PC-3 (cell line): ENCODE data around the gene PIK3R5. TPM values are rescaled to one million over a fixed set of nuclear protein-coding genes. Genes with fewer than 3 reads are reported as not detected.

Source experiments
- ATAC-seq: fragments of 200-7000 bp; cut with Tn5 transposase; 2 replicates; pipeline ENCODE4 v1.9.1; 2020; ENCODE audit warnings: mild to moderate bottlenecking, moderate library complexity
- BruUV-seq: library from RNA; stranded (reverse); fragments of 400-500 nt; replicated peaks from 2 replicates; lab custom pipeline; 2021; lab: Mats Ljungman, UMichigan
- CTCF ChIA-PET: fragments of 300-600 bp; sonication (Branson Sonifier 250); formaldehyde crosslinking; loops from one replicate; lab custom pipeline; 2022; ENCODE audit warnings: antibody characterized with exemption; lab: Charles Lee
- POLR2A ChIA-PET: fragments of 300-600 bp; sonication (Branson Sonifier 250); formaldehyde crosslinking; loops from one replicate; lab custom pipeline; 2022; ENCODE audit warnings: antibody characterized with exemption; ENCODE audit not compliant: unreplicated experiment; lab: Charles Lee
- DNase-seq: peaks from one replicate; pipeline ENCODE4 v3.0.0-alpha.2; 2015
- H2AFZ ChIP-seq: fragments of 300-600 bp; sonication (generic); 2 replicates; pipeline ENCODE4 v1.6.0; 2016; ENCODE audit warnings: antibody characterized with exemption, low read length
- H3F3A ChIP-seq: fragments of 300-600 bp; sonication (generic); one replicate; pipeline ENCODE4 v1.6.0; 2017; ENCODE audit warnings: antibody characterized with exemption, low read length, control low read depth, mild to moderate bottlenecking; ENCODE audit not compliant: unreplicated experiment
- H3K27ac ChIP-seq: fragments of 300-600 bp; sonication (generic); 2 replicates; pipeline ENCODE4 v1.5.1; 2016; ENCODE audit warnings: mild to moderate bottlenecking, low read length
- H3K27me3 ChIP-seq: fragments of 300-600 bp; sonication (generic); 2 replicates; pipeline ENCODE4 v1.6.1; 2016; ENCODE audit warnings: low read length, mixed read lengths
- H3K36me3 ChIP-seq: fragments of 300-600 bp; sonication (generic); 2 replicates; pipeline ENCODE4 v1.6.1; 2016; ENCODE audit warnings: low read depth, mixed run types, low read length, mixed read lengths
- H3K4me1 ChIP-seq: fragments of 300-600 bp; sonication (generic); 2 replicates; pipeline ENCODE4 v1.5.1; 2016; ENCODE audit warnings: low read length; ENCODE audit not compliant: insufficient read depth
- H3K4me2 ChIP-seq: fragments of 300-600 bp; sonication (generic); 2 replicates; pipeline ENCODE4 v1.6.0; 2016; ENCODE audit warnings: low read length
- H3K4me3 ChIP-seq: fragments of 300-600 bp; sonication (generic); 2 replicates; pipeline ENCODE4 v1.5.1; 2016; ENCODE audit warnings: mild to moderate bottlenecking, low read length, mixed read lengths
- H3K79me2 ChIP-seq: fragments of 300-600 bp; sonication (generic); 2 replicates; pipeline ENCODE4 v1.6.1; 2017; ENCODE audit warnings: low read length, mixed read lengths
- H3K9ac ChIP-seq: fragments of 300-600 bp; sonication (generic); 2 replicates; pipeline ENCODE4 v1.6.0; 2016; ENCODE audit warnings: mild to moderate bottlenecking, low read length
- H3K9me2 ChIP-seq: fragments of 300-600 bp; sonication (generic); replicated peaks from 2 replicates; pipeline ENCODE4 v1.6.1; 2016; ENCODE audit warnings: mixed run types, low read length, mixed read lengths
- H3K9me3 ChIP-seq: fragments of 300-600 bp; sonication (generic); 2 replicates; pipeline ENCODE4 v1.6.1; 2016; ENCODE audit warnings: low read length, mixed read lengths
- H4K20me1 ChIP-seq: fragments of 300-600 bp; sonication (generic); 2 replicates; pipeline ENCODE4 v1.6.1; 2016; ENCODE audit warnings: low read length, mixed read lengths
- CTCF ChIP-seq: fragments of 300-600 bp; sonication (generic); conservative IDR thresholded peaks from 2 replicates; pipeline ENCODE4 v1.5.1; 2017; ENCODE audit warnings: antibody characterized with exemption, low read depth, mild to moderate bottlenecking, low read length
- EZH2 ChIP-seq: fragments of 300-600 bp; sonication (generic); IDR thresholded peaks from one replicate; pipeline ENCODE4 v1.6.1; 2017; ENCODE audit warnings: antibody characterized with exemption, mild to moderate bottlenecking, low read length; ENCODE audit not compliant: unreplicated experiment
- EZH2phosphoT487 ChIP-seq: fragments of 300-600 bp; sonication (generic); IDR thresholded peaks from 2 replicates; pipeline ENCODE4 v1.6.1; 2018; ENCODE audit warnings: mild to moderate bottlenecking, antibody characterized with exemption, low read length, borderline replicate concordance
- intact Hi-C: fragments of 100-400 bp; cut with micrococcal nuclease; formaldehyde crosslinking; loops from 2 replicates; pipeline ENCODE4 v1.9.0; 2023
- total RNA-seq: library from RNA; depleted of rRNA; stranded (reverse); fragments of >200 nt; gene quantifications from 2 replicates; pipeline ENCODE4 v1.2.3, GENCODE V29; 2014

The PIK3R5 gene
- total RNA-seq, 1 experiment from 2014 or later: not detected

- H3K9ac ChIP-seq: no peak overlapping the region
- no TSS peak for BruUV-seq
- H3K36me3 ChIP-seq: no peaks in the 10 kb centered on the region
- intact Hi-C loops: no loop called here
- no peaks in the 10 kb centered on the region for H3K79me2 ChIP-seq
- no peak overlapping the region for H3K27ac ChIP-seq
- H3K4me1 ChIP-seq: peaks cover 9% of the 10 kb centered on the region
- DNase-seq: peak; percentile 11
- no peaks in the 10 kb centered on the region for H4K20me1 ChIP-seq
- H3K9me2 ChIP-seq: no peaks in the 10 kb centered on the region
- TF ChIP-seq EZH2 (no peak), EZH2phosphoT487 (no peak), CTCF (no peak)
- no peak for ATAC-seq
- H2AFZ ChIP-seq: no peak overlapping the region
- 0 out of 2 replicates have a peak, but pooled peaks cover 3% of the 10 kb centered on the region for H3K27me3 ChIP-seq
- H3K9me3 ChIP-seq: no peaks in the 10 kb centered on the region
- no peak overlapping the region for H3K4me3 ChIP-seq
- H3F3A ChIP-seq: no peaks in the 10 kb centered on the region
- CTCF ChIA-PET: interaction anchor here (0.7 kb wide), 1 partner anchor 76 kb away, joined by 3 read pairs; no protein-coding TSS in a partner anchor
- POLR2A ChIA-PET: no interaction called here
- H3K4me2 ChIP-seq: no peak overlapping the region
Measured at GRCh38 chr17:8918807-8919465, 46.6 kb downstream of the PIK3R5 start.

- no peak overlapping the region for H2AFZ ChIP-seq
- H3K4me2 ChIP-seq: no peak overlapping the region
- no peak overlapping the region for H3K27ac ChIP-seq
- no peak overlapping the region for H3K4me3 ChIP-seq
- H4K20me1 ChIP-seq: no peaks in the 10 kb centered on the region
- ChIA-PET POLR2A (no interaction called here), CTCF (no interaction called here)
- H3K36me3 ChIP-seq: no peaks in the 10 kb centered on the region
- no peaks in the 10 kb centered on the region for H3K9me3 ChIP-seq
- no peaks in the 10 kb centered on the region for H3F3A ChIP-seq
- ATAC-seq (no peak), DNase-seq (no peak)
- BruUV-seq: no TSS peak
- intact Hi-C loops: no loop called here
- TF ChIP-seq CTCF (no peak), EZH2 (no peak), EZH2phosphoT487 (no peak)
- H3K79me2 ChIP-seq: no peaks in the 10 kb centered on the region
- H3K9me2 ChIP-seq: no peaks in the 10 kb centered on the region
- peaks cover 9% of the 10 kb centered on the region for H3K4me1 ChIP-seq
- H3K27me3 ChIP-seq: 0 out of 2 replicates have a peak, but pooled peaks cover 3% of the 10 kb centered on the region
- no peak overlapping the region for H3K9ac ChIP-seq
Measured at GRCh38 chr17:8916466-8916865, 49.0 kb downstream of the PIK3R5 start.

GRCh38 chr17:8914554-8914953, 51.0 kb downstream of the PIK3R5 start:
- Histone ChIP-seq H3K27me3 (peaks cover 8% of the 10 kb centered on the region), H3K9me3 (no peaks in the 10 kb centered on the region), H3K4me2 (no peak overlapping the region), H3F3A (no peaks in the 10 kb centered on the region), H3K36me3 (no peaks in the 10 kb centered on the region), H3K4me1 (peaks cover 9% of the 10 kb centered on the region), H3K27ac (no peak overlapping the region), H2AFZ (no peak overlapping the region), H4K20me1 (no peaks in the 10 kb centered on the region), H3K9me2 (no peaks in the 10 kb centered on the region), H3K79me2 (no peaks in the 10 kb centered on the region), H3K4me3 (no peak overlapping the region), H3K9ac (no peak overlapping the region)
- intact Hi-C loops: no loop called here
- BruUV-seq: no TSS peak
- CTCF ChIA-PET: no interaction called here
- POLR2A ChIA-PET: no interaction called here
- TF ChIP-seq EZH2phosphoT487: no peak
- TF ChIP-seq EZH2: no peak
- no peak for TF ChIP-seq CTCF
- DNase-seq (no peak), ATAC-seq (no peak)
